Non-pigmented ciliary epithelial cell (primary cell): ENCODE results near the gene RERE.

Source experiments
- DNase-seq: peaks from one replicate; pipeline ENCODE4 v3.0.0-alpha.2; 2010; ENCODE audit warnings: low read depth

The RERE gene

GRCh38 chr1:8687039-8687438 is 130.4 kb downstream of the RERE start:
- DNase-seq: no peak

- DNase-seq: no peak
Measured at GRCh38 chr1:8685463-8685862, 132.0 kb downstream of the RERE start.

- DNase-seq: no peak
Measured at GRCh38 chr1:8684590-8684989, 132.8 kb downstream of the RERE start.

GRCh38 chr1:8682573-8682972 is 134.9 kb downstream of the RERE start:
- DNase-seq: no peak

- DNase-seq: no peak
Measured at GRCh38 chr1:8681911-8682310, 135.5 kb downstream of the RERE start.

- DNase-seq: no peak
Measured at GRCh38 chr1:8680664-8681650, 136.5 kb downstream of the RERE start.

GRCh38 chr1:8679929-8680663 is 137.3 kb downstream of the RERE start:
- no peak for DNase-seq

GRCh38 chr1:8679395-8679800 is 138.0 kb downstream of the RERE start:
- DNase-seq: no peak

- DNase-seq: no peak
Measured at GRCh38 chr1:8678673-8679394, 138.6 kb downstream of the RERE start.

- no peak for DNase-seq
Measured at GRCh38 chr1:8677782-8678181, 139.7 kb downstream of the RERE start.

- DNase-seq: no peak
Measured at GRCh38 chr1:8676813-8677212, 140.6 kb downstream of the RERE start.

- no peak for DNase-seq
Measured at GRCh38 chr1:8676072-8676471, 141.4 kb downstream of the RERE start.

GRCh38 chr1:8674912-8675311 is 142.5 kb downstream of the RERE start:
- no peak for DNase-seq

- DNase-seq: no peak
Measured at GRCh38 chr1:8674481-8674880, 143.0 kb downstream of the RERE start.

- no peak for DNase-seq
Measured at GRCh38 chr1:8671306-8671917, 146.0 kb downstream of the RERE start.

- DNase-seq: no peak
Measured at GRCh38 chr1:8670371-8670818, 147.0 kb downstream of the RERE start.

GRCh38 chr1:8669606-8670335 is 147.7 kb downstream of the RERE start:
- no peak for DNase-seq

GRCh38 chr1:8667869-8668594 is 149.4 kb downstream of the RERE start:
- DNase-seq: no peak

GRCh38 chr1:8666389-8667167 is 150.9 kb downstream of the RERE start:
- no peak for DNase-seq

GRCh38 chr1:8665833-8666232 is 151.6 kb downstream of the RERE start:
- DNase-seq: no peak
